Pancreas (tissue), 10 donors: Measurements from ENCODE around the gene SLCO2B1. TPM values are rescaled to one million over a fixed set of nuclear protein-coding genes. Genes with fewer than 3 reads are reported as not detected.
"Not testable (repeated sequence)": the region's sequence is repeated elsewhere in the genome, so short reads cannot be mapped to it uniquely, and the experiment has no call there.

Source experiments
- ATAC-seq, 4 donors: fragments of 200-7000 bp; cut with Tn5 transposase; one replicate each; pipeline versions ENCODE4 v1.8.0 to v1.9.1; 2020; ENCODE audit warnings: mild to moderate bottlenecking in 4 of 4, moderate library complexity in 4 of 4
- DNase-seq, 6 donors: peaks; one replicate each; pipeline ENCODE4 v3.0.0-alpha.2; 2020
- FAIRE-seq: peaks from 2 replicates; lab custom pipeline; 2012; peaks lifted over from hg19 to GRCh38; lab: Jason Lieb, UNC
- H3K27ac ChIP-seq, 4 donors: fragments of 200-600 bp; sonication (generic); 1 replicate in 3 of 4; 2 replicates in 1 of 4; pipeline versions ENCODE4 v1.5.0 to v1.8.0; 2020
- H3K27me3 ChIP-seq, 4 donors: fragments of 200-600 bp; one replicate each; pipeline ENCODE4 v1.8.0; 2021
- H3K36me3 ChIP-seq, 3 donors: fragments of 200-600 bp; sonication (generic) in 1 of 3; one replicate each; pipeline versions ENCODE4 v1.5.0 to v1.8.0; 2020 to 2021
- H3K4me1 ChIP-seq, 3 donors: fragments of 200-600 bp; one replicate each; pipeline ENCODE4 v1.8.0; 2021
- H3K4me3 ChIP-seq, 4 donors: fragments of 200-600 bp; sonication (generic) in 2 of 4; one replicate each; pipeline versions ENCODE4 v1.5.0 to v1.8.0; 2020 to 2021
- H3K9me3 ChIP-seq, 4 donors: fragments of 200-600 bp; one replicate each; pipeline ENCODE4 v1.8.0; 2021
- CTCF ChIP-seq, 4 donors: fragments of 200-600 bp; sonication (generic) in 3 of 4; IDR thresholded peaks; one replicate each; pipeline versions ENCODE4 v1.5.0 to v1.8.0; 2021; ENCODE audit warnings: antibody characterized with exemption in 4 of 4
- WGBS, 2 donors: extraction: QIAGEN DNeasy Blood & Tissue Kit; methylation state at CpG; one replicate each; pipeline ENCODE4 v1.1.7; 2013; 5-methylcytosine and 5-hydroxymethylcytosine counted together
- intact Hi-C, 3 donors: fragments of 100-400 bp; cut with DNase I; formaldehyde crosslinking; loops; one replicate each; pipeline versions ENCODE4 v1.11.1 to v1.14.2; 2022
- polyA plus RNA-seq, 2 donors: library from polyadenylated mRNA; stranded (reverse); fragments of 200-250 nt; gene quantifications; one replicate each; pipeline ENCODE4 v1.2.3, GENCODE V29; 2013
- total RNA-seq, 6 donors: library from RNA; stranded (reverse); fragmentation: NEBNext Ultra II Directional in 4 of 6; extraction: Animal tissue kit (Norgen Biotek cat#: 25700) in 4 of 6; gene quantifications; one replicate each; pipeline versions ENCODE4 v1.2.1 to v1.2.4, GENCODE V29; 2021 to 2023
- donor health status: healthy with polysubstance abuse.
- donor health status: DM: no; HTN: no; CAD: no; lungs with moderate emphysema.
- donor health status: DM: no; HTN: no; CAD: no.
- donor health status: control.
- donor health status: control.
- donor health status: Bipolar disorder and iron deficiency.
- donor health status: DM: yes; HTN: yes; CAD: no.
- donor health status: DM: no; HTN: no; CAD: no.
- donor health status: DM: no; HTN: no; CAD: no.
- donor health status: DM: yes; HTN: yes; CAD: no.

Gene SLCO2B1, protein sequence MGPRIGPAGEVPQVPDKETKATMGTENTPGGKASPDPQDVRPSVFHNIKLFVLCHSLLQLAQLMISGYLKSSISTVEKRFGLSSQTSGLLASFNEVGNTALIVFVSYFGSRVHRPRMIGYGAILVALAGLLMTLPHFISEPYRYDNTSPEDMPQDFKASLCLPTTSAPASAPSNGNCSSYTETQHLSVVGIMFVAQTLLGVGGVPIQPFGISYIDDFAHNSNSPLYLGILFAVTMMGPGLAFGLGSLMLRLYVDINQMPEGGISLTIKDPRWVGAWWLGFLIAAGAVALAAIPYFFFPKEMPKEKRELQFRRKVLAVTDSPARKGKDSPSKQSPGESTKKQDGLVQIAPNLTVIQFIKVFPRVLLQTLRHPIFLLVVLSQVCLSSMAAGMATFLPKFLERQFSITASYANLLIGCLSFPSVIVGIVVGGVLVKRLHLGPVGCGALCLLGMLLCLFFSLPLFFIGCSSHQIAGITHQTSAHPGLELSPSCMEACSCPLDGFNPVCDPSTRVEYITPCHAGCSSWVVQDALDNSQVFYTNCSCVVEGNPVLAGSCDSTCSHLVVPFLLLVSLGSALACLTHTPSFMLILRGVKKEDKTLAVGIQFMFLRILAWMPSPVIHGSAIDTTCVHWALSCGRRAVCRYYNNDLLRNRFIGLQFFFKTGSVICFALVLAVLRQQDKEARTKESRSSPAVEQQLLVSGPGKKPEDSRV
- total RNA-seq (10 to 100 TPM; 10.3 to 71.4 (median 31.5) TPM), polyA plus RNA-seq (1 to 10 TPM; 3.6 to 9.7 TPM)

GRCh38 chr11:75150879-75151278, at the start of gene SLCO2B1:
SLCO2B1 (plus strand) TSS chr11:75151107; CDS start chr11:75151382, 275 bp downstream.
- FAIRE-seq (no peak), DNase-seq (peak in 1 of 6 donors; percentile 33), ATAC-seq (peak; percentile 39 to 53 (median 42))
- H3K4me1 ChIP-seq: peaks cover 7 to 23% (median 22%) of the 10 kb centered on the region in 3 donors
- H3K9me3 ChIP-seq: no peaks in the 10 kb centered on the region
- TF ChIP-seq CTCF (IDR thresholded peaks at IDR 0.05): no peak
- H3K27me3 ChIP-seq: no peaks in the 10 kb centered on the region
- peak within 1 kb of the TSS in 3 of 4 donors; percentile 1 to 40 (median 15) for H3K4me3 ChIP-seq
- peak within 1 kb of the TSS; percentile 62 to 82 (median 76) for H3K27ac ChIP-seq
- no peaks in the 10 kb centered on the region for H3K36me3 ChIP-seq
- 24 to 34% methylated on average over 4 of the region's 4 CpGs for WGBS, 2 donors
- intact Hi-C loops: no loop called here

- Histone ChIP-seq H3K4me1 (no peaks in the 10 kb centered on the region), H3K4me3 (no peak overlapping the region), H3K9me3 (no peaks in the 10 kb centered on the region), H3K36me3 (no peaks in the 10 kb centered on the region), H3K27ac (no peak overlapping the region), H3K27me3 (no peaks in the 10 kb centered on the region)
- WGBS, 2 donors: 72 to 75% methylated on average over 8 of the region's 8 CpGs
- intact Hi-C loops: no loop called here
- FAIRE-seq (no peak), DNase-seq (no peak), ATAC-seq (no peak)
- TF ChIP-seq CTCF (IDR thresholded peaks at IDR 0.05): no peak
These were observed 49.3 kb upstream of the SLCO2B1 start for GRCh38 chr11:75101424-75102128.

- Histone ChIP-seq H3K9me3 (no peaks in the 10 kb centered on the region), H3K4me3 (no peak overlapping the region), H3K4me1 (no peaks in the 10 kb centered on the region), H3K27me3 (no peaks in the 10 kb centered on the region), H3K27ac (no peak overlapping the region), H3K36me3 (no peaks in the 10 kb centered on the region)
- ATAC-seq (no peak), FAIRE-seq (no peak), DNase-seq (no peak)
- intact Hi-C loops: no loop called here
- 69 to 73% methylated on average over 5 of the region's 5 CpGs for WGBS, 2 donors
- no peak for TF ChIP-seq CTCF (IDR thresholded peaks at IDR 0.05)
These were observed 47.4 kb upstream of the SLCO2B1 start for GRCh38 chr11:75103380-75104026.

DNA sequence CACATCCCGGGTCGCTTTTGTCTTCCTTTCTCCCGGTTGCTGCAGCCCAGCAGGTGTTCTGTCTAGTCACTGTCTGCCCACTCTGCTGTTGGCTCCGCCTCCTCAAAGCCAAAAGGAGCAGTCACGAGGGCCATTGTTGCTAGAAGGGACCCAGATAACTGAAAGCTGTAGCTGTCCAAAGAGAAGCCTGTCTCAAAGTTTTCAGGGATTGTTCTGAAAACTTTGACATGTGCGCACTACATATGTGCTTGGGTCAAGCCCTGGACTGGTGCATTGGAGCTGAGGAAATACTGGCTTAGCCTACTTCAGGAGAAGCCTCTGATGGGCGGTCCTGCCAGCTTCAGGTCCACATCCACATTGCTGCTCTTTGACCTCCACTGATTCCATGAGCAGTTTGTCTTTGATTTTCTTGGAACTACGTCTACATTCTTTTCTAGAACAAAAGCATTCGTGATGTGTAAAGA, 45.4 kb upstream of the SLCO2B1 start:
- FAIRE-seq: no peak
- no peaks in the 10 kb centered on the region for H3K9me3 ChIP-seq
- intact Hi-C loops: no loop called here
- WGBS, 2 donors: 48% methylated on average over 9 of the region's 9 CpGs
- no peaks in the 10 kb centered on the region for H3K27me3 ChIP-seq
- H3K36me3 ChIP-seq: no peaks in the 10 kb centered on the region
- no peaks in the 10 kb centered on the region for H3K4me1 ChIP-seq
- H3K4me3 ChIP-seq: no peak overlapping the region
- no peak for DNase-seq
- no peak for TF ChIP-seq CTCF (IDR thresholded peaks at IDR 0.05)
- H3K27ac ChIP-seq: no peak overlapping the region
- no peak for ATAC-seq

GRCh38 chr11:75105967-75106681, 44.8 kb upstream of the SLCO2B1 start:
- H3K4me1 ChIP-seq, H3K36me3 ChIP-seq, intact Hi-C loops, ATAC-seq, H3K9me3 ChIP-seq, H3K27ac ChIP-seq, H3K4me3 ChIP-seq, DNase-seq, H3K27me3 ChIP-seq, FAIRE-seq: not testable (repeated sequence)
- WGBS, 2 donors: 40 to 49% methylated on average over 2 of the region's 2 CpGs
